H1 (cell line): ENCODE measurements around the gene SYDE2. TPM values are rescaled to one million over a fixed set of nuclear protein-coding genes. Genes with fewer than 3 reads are reported as not detected.

Experiments used
- CTCF ChIA-PET: fragments of 300-600 bp; sonication (Branson Sonifier 250); formaldehyde crosslinking; loops from one replicate; lab custom pipeline; 2021; ENCODE audit not compliant: partially characterized antibody; lab: Charles Lee
- POLR2A ChIA-PET: fragments of 300-600 bp; sonication (Branson Sonifier 250); formaldehyde crosslinking; loops from one replicate; lab custom pipeline; 2021; ENCODE audit warnings: inconsistent platforms; ENCODE audit not compliant: partially characterized antibody; lab: Charles Lee
- DNase-seq, 2 experiments: peaks; one replicate each; pipeline versions ENCODE4 v3.0.0 to v3.0.0-alpha.2; 2010 to 2022; ENCODE audit warnings: low spot score in 2 of 2, low read depth in 1 of 2, mixed read lengths in 1 of 2
- FAIRE-seq: peaks from 2 replicates; lab custom pipeline; 2011; peaks lifted over from hg19 to GRCh38; lab: Jason Lieb, UNC
- H2AFZ ChIP-seq: 2 replicates; pipeline ENCODE4 v1.8.1; 2012; ENCODE audit warnings: low read length, inconsistent platforms
- H2AK5ac ChIP-seq: 2 replicates; pipeline ENCODE4 v1.6.1; 2013; ENCODE audit warnings: low read depth, low read length
- H2BK120ac ChIP-seq: replicated peaks from 2 replicates; pipeline ENCODE3; 2013; ENCODE audit warnings: low read depth, low read length, inconsistent platforms
- H2BK12ac ChIP-seq: 2 replicates; pipeline ENCODE4 v1.6.1; 2013; ENCODE audit warnings: low read depth, low read length
- H2BK15ac ChIP-seq: 2 replicates; pipeline ENCODE4 v1.6.1; 2013; ENCODE audit warnings: low read length
- H2BK20ac ChIP-seq: 2 replicates; pipeline ENCODE4 v1.6.1; 2013; ENCODE audit warnings: low read length
- H2BK5ac ChIP-seq: 2 replicates; pipeline ENCODE4 v1.6.1; 2013; ENCODE audit warnings: low read depth, low read length
- H3K14ac ChIP-seq: 2 replicates; pipeline ENCODE4 v1.6.1; 2013; ENCODE audit warnings: inconsistent platforms; ENCODE audit not compliant: insufficient read length
- H3K18ac ChIP-seq: 2 replicates; pipeline ENCODE4 v1.6.1; 2013; ENCODE audit warnings: low read length; ENCODE audit errors: extremely low read depth
- H3K23ac ChIP-seq: 2 replicates; pipeline ENCODE4 v1.6.1; 2013; ENCODE audit warnings: inconsistent platforms; ENCODE audit not compliant: insufficient read length
- H3K23me2 ChIP-seq: 2 replicates; pipeline ENCODE4 v1.6.1; 2013; ENCODE audit warnings: low read depth, low read length
- H3K27ac ChIP-seq: 2 replicates; pipeline ENCODE4 v1.6.1; 2011; ENCODE audit warnings: low read depth, low read length, inconsistent platforms
- H3K27me3 ChIP-seq, 4 experiments: replicated peaks in 1 of 4; 1 replicate in 1 of 4; 2 replicates in 3 of 4; pipeline versions ENCODE4 v1.6.1 to v1.8.1; 2011 to 2013; ENCODE audit warnings: low read length in 3 of 4, mild to moderate bottlenecking in 3 of 4, inconsistent platforms in 2 of 4, mixed read lengths in 2 of 4, moderate library complexity in 1 of 4; ENCODE audit not compliant: control insufficient read depth in 3 of 4, insufficient read depth in 3 of 4; ENCODE audit errors: extremely low read depth in 1 of 4
- H3K36me3 ChIP-seq, 4 experiments: 2 replicates each; pipeline versions ENCODE4 v1.6.1 to v1.8.1; 2011 to 2013; ENCODE audit warnings: mild to moderate bottlenecking in 4 of 4, low read length in 3 of 4, moderate library complexity in 2 of 4, control low read depth in 1 of 4, inconsistent platforms in 1 of 4; ENCODE audit not compliant: insufficient read depth in 4 of 4, control insufficient read depth in 2 of 4
- H3K4ac ChIP-seq: replicated peaks from 2 replicates; pipeline ENCODE3; 2013; ENCODE audit warnings: low read length, low read depth, mixed read lengths, inconsistent platforms; ENCODE audit not compliant: insufficient read length
- H3K4me1 ChIP-seq, 4 experiments: replicated peaks in 1 of 4; 1 replicate in 1 of 4; 2 replicates in 3 of 4; pipeline versions ENCODE4 v1.6.1 to v1.8.1; 2011 to 2013; ENCODE audit warnings: low read length in 3 of 4, inconsistent platforms in 2 of 4, mixed read lengths in 1 of 4; ENCODE audit not compliant: insufficient read depth in 4 of 4, control insufficient read depth in 3 of 4
- H3K4me2 ChIP-seq, 2 experiments: 2 replicates each; pipeline versions ENCODE4 v1.6.1 to v1.8.1; 2011 to 2013; ENCODE audit warnings: low read depth in 2 of 2, low read length in 2 of 2, control low read depth in 1 of 2, inconsistent platforms in 1 of 2, mild to moderate bottlenecking in 1 of 2; ENCODE audit not compliant: insufficient read depth in 1 of 2
- H3K4me3 ChIP-seq, 4 experiments: fragments of 200-600, 300-600 bp in 1 of 4; sonication (generic), shearing (Covaris generic), sonication (Bioruptor Twin) in 1 of 4; 2 replicates each; pipeline versions ENCODE4 v1.5.1 to v1.8.1; 2011 to 2016; ENCODE audit warnings: low read length in 4 of 4, low read depth in 3 of 4, control low read depth in 2 of 4, inconsistent platforms in 2 of 4, mild to moderate bottlenecking in 2 of 4, mixed read lengths in 1 of 4, moderate library complexity in 1 of 4; ENCODE audit not compliant: insufficient read depth in 2 of 4; ENCODE audit errors: extremely low read depth in 1 of 4
- H3K56ac ChIP-seq: replicated peaks from 2 replicates; pipeline ENCODE3; 2013; ENCODE audit warnings: low read depth, mild to moderate bottlenecking, mixed read lengths, low read length, inconsistent platforms; ENCODE audit not compliant: insufficient read length
- H3K79me1 ChIP-seq: 2 replicates; pipeline ENCODE4 v1.6.1; 2013; ENCODE audit warnings: low read depth, low read length, control low read depth
- H3K79me2 ChIP-seq, 2 experiments: 2 replicates each; pipeline versions ENCODE4 v1.6.1 to v1.8.1; 2012 to 2013; ENCODE audit warnings: low read length in 2 of 2, mild to moderate bottlenecking in 2 of 2, inconsistent platforms in 1 of 2; ENCODE audit not compliant: insufficient read depth in 2 of 2, control insufficient read depth in 1 of 2
- H3K9ac ChIP-seq, 4 experiments: replicated peaks in 1 of 4; 1 replicate in 1 of 4; 2 replicates in 3 of 4; pipeline versions ENCODE4 v1.6.1 to v1.8.1; 2011 to 2013; ENCODE audit warnings: low read depth in 3 of 4, low read length in 3 of 4, control low read depth in 2 of 4, mild to moderate bottlenecking in 2 of 4, moderate library complexity in 2 of 4, inconsistent platforms in 1 of 4; ENCODE audit errors: extremely low read depth in 1 of 4
- H3K9me3 ChIP-seq, 2 experiments: 2 replicates each; pipeline versions ENCODE4 v1.6.1 to v1.8.1; 2012 to 2013; ENCODE audit warnings: mild to moderate bottlenecking in 2 of 2, moderate library complexity in 2 of 2, control low read depth in 1 of 2, inconsistent platforms in 1 of 2, low read depth in 1 of 2, low read length in 1 of 2, mixed read lengths in 1 of 2; ENCODE audit not compliant: insufficient read depth in 2 of 2
- H4K20me1 ChIP-seq, 2 experiments: replicated peaks in 1 of 2; 2 replicates each; pipeline versions ENCODE3 to v1.8.1; 2011 to 2013; ENCODE audit warnings: inconsistent platforms in 2 of 2, low read length in 2 of 2, mild to moderate bottlenecking in 1 of 2; ENCODE audit not compliant: insufficient read depth in 2 of 2, control insufficient read depth in 1 of 2
- H4K5ac ChIP-seq: 2 replicates; pipeline ENCODE4 v1.6.1; 2013; ENCODE audit warnings: low read length, low read depth, mixed read lengths, inconsistent platforms; ENCODE audit not compliant: insufficient read length
- H4K8ac ChIP-seq: 2 replicates; pipeline ENCODE4 v1.8.0; 2013; ENCODE audit warnings: mild to moderate bottlenecking, moderate library complexity, low read length, inconsistent platforms; ENCODE audit not compliant: insufficient read depth; ENCODE audit errors: extremely low read depth
- H4K91ac ChIP-seq: replicated peaks from 2 replicates; pipeline ENCODE3; 2013; ENCODE audit warnings: low read length, mixed read lengths, inconsistent platforms; ENCODE audit not compliant: insufficient read length
- ASH2L ChIP-seq: fragments of 200-600, 300-600 bp; sonication (generic); IDR thresholded peaks from one replicate; pipeline ENCODE4 v1.7.1; 2017; ENCODE audit warnings: low read length
- CREB1 ChIP-seq: IDR thresholded peaks from 2 replicates; pipeline ENCODE4 v1.6.1; 2012; ENCODE audit warnings: inconsistent platforms
- FOSL1 ChIP-seq: IDR thresholded peaks from 2 replicates; pipeline ENCODE4 v1.6.1; 2011; ENCODE audit warnings: mild to moderate bottlenecking, low read depth, low read length, moderate library complexity; ENCODE audit not compliant: insufficient read depth
- HDAC6 ChIP-seq: IDR thresholded peaks from one replicate; pipeline ENCODE4 v1.7.1; 2012; ENCODE audit warnings: low read depth, mild to moderate bottlenecking, inconsistent platforms, low read length, moderate library complexity
- JUN ChIP-seq: IDR thresholded peaks from 2 replicates; pipeline ENCODE4 v1.6.1; 2011; ENCODE audit warnings: low read depth, mild to moderate bottlenecking, improper control_type of control experiment, low read length
- NANOG ChIP-seq: IDR thresholded peaks from 2 replicates; pipeline ENCODE4 v1.6.1; 2011; ENCODE audit warnings: low read length, low read depth, mild to moderate bottlenecking, inconsistent platforms; ENCODE audit not compliant: insufficient read depth, poor library complexity, severe bottlenecking
- NRF1 ChIP-seq: IDR thresholded peaks from 2 replicates; pipeline ENCODE4 v1.6.1; 2011; ENCODE audit warnings: mild to moderate bottlenecking, low read depth, low read length, improper control_type of control experiment
- PHF8 ChIP-seq: fragments of 200-600 bp; sonication (generic); conservative IDR thresholded peaks from 2 replicates; pipeline ENCODE4 v1.7.1; 2012; ENCODE audit warnings: low read depth, mild to moderate bottlenecking, inconsistent platforms, low read length, moderate library complexity
- RAD21 ChIP-seq, 2 experiments: IDR thresholded peaks in 1 of 2; conservative IDR thresholded peaks in 1 of 2; 2 replicates each; pipeline ENCODE4 v1.6.1; 2011; ENCODE audit warnings: low read depth in 2 of 2, low read length in 2 of 2, improper control_type of control experiment in 1 of 2, inconsistent platforms in 1 of 2, mild to moderate bottlenecking in 1 of 2, moderate library complexity in 1 of 2
- SP4 ChIP-seq: IDR thresholded peaks from 2 replicates; pipeline ENCODE4 v1.6.1; 2012; ENCODE audit warnings: low read length, inconsistent platforms
- TAF7 ChIP-seq: optimal IDR thresholded peaks from 2 replicates; pipeline ENCODE3; 2011; ENCODE audit warnings: low read depth, mild to moderate bottlenecking, inconsistent platforms, low read length, moderate library complexity, borderline replicate concordance
- WGBS, 2 experiments: shearing (Covaris generic) in 1 of 2; methylation state at CpG; one replicate each; pipeline versions ENCODE4 v1.1.6 to v1.1.7; 2013 to 2015; ENCODE audit warnings: low lambda C conversion rate in 2 of 2, mixed read lengths in 2 of 2, inconsistent platforms in 1 of 2, low coverage in 1 of 2, missing lambda C conversion rate in 1 of 2; ENCODE audit not compliant: insufficient replicate concordance in 2 of 2, insufficient coverage in 1 of 2, insufficient read length in 1 of 2; ENCODE audit errors: extremely low coverage in 1 of 2, missing lambda C conversion rate in 1 of 2; 5-methylcytosine and 5-hydroxymethylcytosine counted together
- polyA plus RNA-seq, 7 experiments: library from polyadenylated mRNA; depleted of rRNA in 3 of 7; stranded (reverse) in 5 of 7; unstranded in 2 of 7; fragments of >200 nt in 5 of 7; fragments of 200-250 nt in 2 of 7; gene quantifications; 1 replicate in 5 of 7; 2 replicates in 1 of 7; 4 replicates in 1 of 7; pipeline versions ENCODE4 v1.2.1 to v1.2.3, GENCODE V29; 2011 to 2013; ENCODE audit warnings: missing spikeins in 2 of 7, mixed read lengths in 2 of 7
- total RNA-seq: library from RNA; stranded (reverse); fragmentation: NEBNext Ultra II Directional; extraction: Animal tissue kit (Norgen Biotek cat#: 25700); gene quantifications from 2 replicates; pipeline ENCODE4 v1.2.1, GENCODE V29; 2021
- TF ChIP-seq, protein P1 (sequence below), 3 experiments: IDR thresholded peaks; 1 replicate in 2 of 3; 2 replicates in 1 of 3; pipeline versions ENCODE4 v1.5.1 to v1.6.1; 2011; ENCODE audit warnings: low read length in 3 of 3, mild to moderate bottlenecking in 3 of 3, inconsistent platforms in 2 of 3, low read depth in 1 of 3, moderate library complexity in 1 of 3; ENCODE audit not compliant: insufficient read depth in 1 of 3; ENCODE audit errors: control extremely low read depth in 1 of 3

The SYDE2 gene
- total and polyA plus RNA-seq, 2 of the 8 experiments (the other 6 are each of a cell fraction or from before 2014, with no cell fraction given), result 1.6 to 14.6 TPM

DNA sequence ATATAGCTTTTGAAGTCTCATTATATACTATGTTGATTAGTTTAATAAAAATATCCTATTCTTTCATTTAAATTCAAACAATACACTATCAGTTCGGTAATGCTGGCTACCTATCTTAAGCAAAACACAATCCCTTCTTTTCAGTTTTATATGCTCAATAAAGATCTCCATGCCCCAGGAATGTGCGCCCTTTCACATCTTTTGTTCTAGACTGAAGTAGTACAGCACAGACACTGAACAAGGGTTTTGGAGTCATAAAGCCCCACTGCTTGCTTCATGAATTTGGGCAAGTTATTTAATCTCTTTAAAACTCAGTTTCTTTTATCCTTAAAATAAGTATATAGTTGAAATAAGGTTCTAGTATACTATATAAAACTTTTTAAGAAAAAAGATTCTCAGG lies 22.4 kb downstream of the SYDE2 start:
- DNase-seq, result no peak
- no peak overlapping the region for H2BK5ac ChIP-seq
- TF ChIP-seq CREB1 (no peak), NRF1 (no peak), ASH2L (no peak), TAF7 (no peak), JUN (no peak), PHF8 (no peak), SP4 (no peak), HDAC6 (no peak), FOSL1 (no peak), RAD21 (IDR thresholded peaks at IDR 0.05 in 1 of 2, conservative IDR thresholded peaks at IDR 0.05 in 1 of 2; ENCODE audit: low read depth in 2 of 2, low read length in 2 of 2) (no peak), NANOG (no peak)
- TF ChIP-seq, protein P1, sequence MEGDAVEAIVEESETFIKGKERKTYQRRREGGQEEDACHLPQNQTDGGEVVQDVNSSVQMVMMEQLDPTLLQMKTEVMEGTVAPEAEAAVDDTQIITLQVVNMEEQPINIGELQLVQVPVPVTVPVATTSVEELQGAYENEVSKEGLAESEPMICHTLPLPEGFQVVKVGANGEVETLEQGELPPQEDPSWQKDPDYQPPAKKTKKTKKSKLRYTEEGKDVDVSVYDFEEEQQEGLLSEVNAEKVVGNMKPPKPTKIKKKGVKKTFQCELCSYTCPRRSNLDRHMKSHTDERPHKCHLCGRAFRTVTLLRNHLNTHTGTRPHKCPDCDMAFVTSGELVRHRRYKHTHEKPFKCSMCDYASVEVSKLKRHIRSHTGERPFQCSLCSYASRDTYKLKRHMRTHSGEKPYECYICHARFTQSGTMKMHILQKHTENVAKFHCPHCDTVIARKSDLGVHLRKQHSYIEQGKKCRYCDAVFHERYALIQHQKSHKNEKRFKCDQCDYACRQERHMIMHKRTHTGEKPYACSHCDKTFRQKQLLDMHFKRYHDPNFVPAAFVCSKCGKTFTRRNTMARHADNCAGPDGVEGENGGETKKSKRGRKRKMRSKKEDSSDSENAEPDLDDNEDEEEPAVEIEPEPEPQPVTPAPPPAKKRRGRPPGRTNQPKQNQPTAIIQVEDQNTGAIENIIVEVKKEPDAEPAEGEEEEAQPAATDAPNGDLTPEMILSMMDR (IDR thresholded peaks at IDR 0.05; ENCODE audit: control extremely low read depth in 1 of 3, insufficient read depth in 1 of 3, low read depth in 1 of 3, low read length in 3 of 3), result no peak

More for the DNA sequence above, 22.4 kb downstream of the SYDE2 start:
- Histone ChIP-seq H3K56ac (no peak overlapping the region), H3K9ac (no peak overlapping the region), H3K4ac (no peak overlapping the region), H3K14ac (no peak overlapping the region), H2BK12ac (no peak overlapping the region), H3K9me3 (no peaks in the 10 kb centered on the region), H3K4me2 (no peak overlapping the region), H3K79me2 (no peaks in the 10 kb centered on the region; a peak in 1 of 4 replicates), H2BK120ac (no peak overlapping the region), H3K27ac (no peak overlapping the region), H4K5ac (no peak overlapping the region), H3K18ac (no peak overlapping the region), H3K36me3 (peaks cover 0 to 14% (median 1%) of the 10 kb centered on the region in 4 experiments; a peak in 3 of 8 replicates), H3K4me1 (no peaks in the 10 kb centered on the region), H2BK20ac (no peak overlapping the region), H2BK15ac (no peak overlapping the region), H4K20me1 (no peaks in the 10 kb centered on the region), H3K23me2 (no peaks in the 10 kb centered on the region), H3K79me1 (no peaks in the 10 kb centered on the region), H4K8ac (no peak overlapping the region), H3K23ac (no peak overlapping the region), H2AK5ac (no peak overlapping the region), H4K91ac (no peak overlapping the region), H2AFZ (no peak overlapping the region), H3K4me3 (no peak overlapping the region), H3K27me3 (no peaks in the 10 kb centered on the region)
- no peak for FAIRE-seq
- ChIA-PET CTCF (interaction anchor here (1.1 to 1.6 kb wide), 3 partner anchors 39 to 81 kb away, joined by 3 to 4 read pairs (median 3); partner anchors contain the start of gene C1orf52), POLR2A (no interaction called here)
- 90% methylated on average over 2 of the region's 2 CpGs; no CpG with 5 or more reads in 1 of the 2 experiments for WGBS, 2 experiments
